Subcutaneous adipose tissue (tissue), 4 donors: Measurements from ENCODE around the gene CDH22. TPM values are rescaled to one million over a fixed set of nuclear protein-coding genes. Genes with fewer than 3 reads are reported as not detected.

Source experiments
- CTCF ChIP-seq: fragments of 450-650 bp; IDR thresholded peaks from one replicate; pipeline ENCODE4 v1.5.1; 2016; ENCODE audit warnings: low read depth, mild to moderate bottlenecking, control low read depth, antibody characterized with exemption, moderate library complexity
- total RNA-seq, 4 donors: library from RNA; depleted of rRNA; stranded (reverse); fragments of >200 nt; gene quantifications; one replicate each; pipeline ENCODE4 v1.1.0, GENCODE V29; 2016

CDH22 gene
- total RNA-seq, 4 donors from 2014 or later: not detected

- TF ChIP-seq CTCF: no peak
These were observed 24.8 kb downstream of the CDH22 start for GRCh38 chr20:46283426-46284039.

GRCh38 chr20:46282669-46283068 is 25.6 kb downstream of the CDH22 start:
- TF ChIP-seq CTCF: no peak

GRCh38 chr20:46279103-46279502 is 29.2 kb downstream of the CDH22 start:
- no peak for TF ChIP-seq CTCF

- TF ChIP-seq CTCF: no peak
These were observed 30.7 kb downstream of the CDH22 start for GRCh38 chr20:46277602-46278001.

- no peak for TF ChIP-seq CTCF
These were observed 31.8 kb downstream of the CDH22 start for GRCh38 chr20:46276531-46276930.

GRCh38 chr20:46275091-46275490 is 33.2 kb downstream of the CDH22 start:
- no peak for TF ChIP-seq CTCF

- no peak for TF ChIP-seq CTCF
These were observed 34.6 kb downstream of the CDH22 start for GRCh38 chr20:46273717-46274116.
